ENCODE results near the gene XPC. TPM values are rescaled to one million over a fixed set of nuclear protein-coding genes. Genes with fewer than 3 reads are reported as not detected.
A peak's percentile ranks its signal among the peaks of the same experiment; 100 is the strongest.

Gene XPC
- total RNA-seq, 1 experiment from 2014 or later: 15.1 TPM

- TF ChIP-seq POLR2AphosphoS5 (IDR thresholded peaks at IDR 0.05; ENCODE audit: low read depth, low read length) (no peak), TCF7L2 (IDR thresholded peaks at IDR 0.05; ENCODE audit: low read depth, low read length) (no peak), REST (IDR thresholded peaks at IDR 0.05; ENCODE audit: insufficient read depth in 1 of 2, low read depth in 2 of 2, low read length in 1 of 2) (no peak)
- ChIA-PET POLR2A (interaction anchor here (0.6 kb wide), 1 partner anchor 32 kb away, joined by 5 read pairs; no protein-coding TSS in a partner anchor), CTCF (interaction anchor here (0.6 kb wide), 1 partner anchor 39 kb away, joined by 3 read pairs; no protein-coding TSS in a partner anchor)
- no peak for ATAC-seq
- H3K9me3 ChIP-seq (ENCODE audit: control insufficient read depth, insufficient read depth, low read depth, low read length): peaks cover 17% of the 10 kb centered on the region; the same call in 1 of the 2 replicates
- H3K27ac ChIP-seq (ENCODE audit: low read length): no peak overlapping the region
- intact Hi-C loops (cut with micrococcal nuclease; ENCODE audit: unreplicated experiment): no loop called here
- no peak for DNase-seq (ENCODE audit: low read depth, low spot score)
- H3K4me3 ChIP-seq (ENCODE audit: low read depth in 2 of 2, low read length in 2 of 2): no peak overlapping the region
- no peaks in the 10 kb centered on the region for H3K36me3 ChIP-seq (ENCODE audit: control insufficient read depth, insufficient read depth, low read length)
- no peaks in the 10 kb centered on the region for H3K27me3 ChIP-seq (ENCODE audit: control insufficient read depth, insufficient read depth, low read length)
- H3K4me1 ChIP-seq (ENCODE audit: control insufficient read depth, insufficient read depth, low read length): no peaks in the 10 kb centered on the region
- BruUV-seq (replicated peaks): no TSS peak
- in situ Hi-C loops (cut with HindIII; ENCODE audit: low pct_unique_long_range_greater_than_20kb, low sequenced_read_pairs): no loop called here
Observed at GRCh38 chr3:14218355-14218754, 40.0 kb upstream of the XPC start.

GRCh38 chr3:14216257-14217048 is 38.1 kb upstream of the XPC start:
- ATAC-seq: no peak
- intact Hi-C loops (cut with micrococcal nuclease; ENCODE audit: unreplicated experiment) (no loop called here), in situ Hi-C loops (cut with HindIII; ENCODE audit: low pct_unique_long_range_greater_than_20kb, low sequenced_read_pairs) (no loop called here)
- ChIA-PET CTCF (interaction anchor here (0.7 kb wide), 1 partner anchor 15 kb away, joined by 3 read pairs; no protein-coding TSS in a partner anchor), POLR2A (interaction anchor here (0.6 kb wide), 1 partner anchor 337 kb away, joined by 3 read pairs; no protein-coding TSS in a partner anchor)
- Histone ChIP-seq H3K27me3 (ENCODE audit: control insufficient read depth, insufficient read depth, low read length) (no peaks in the 10 kb centered on the region), H3K27ac (ENCODE audit: low read length) (no peak overlapping the region), H3K9me3 (ENCODE audit: control insufficient read depth, insufficient read depth, low read depth, low read length) (peaks cover 11% of the 10 kb centered on the region; the same call in 1 of the 2 replicates), H3K4me1 (ENCODE audit: control insufficient read depth, insufficient read depth, low read length) (no peaks in the 10 kb centered on the region), H3K4me3 (ENCODE audit: low read depth in 2 of 2, low read length in 2 of 2) (no peak overlapping the region; a peak in 1 of 4 replicates), H3K36me3 (ENCODE audit: control insufficient read depth, insufficient read depth, low read length) (no peaks in the 10 kb centered on the region)
- TF ChIP-seq REST (IDR thresholded peaks at IDR 0.05; ENCODE audit: insufficient read depth in 1 of 2, low read depth in 2 of 2, low read length in 1 of 2) (no peak), CTCF (IDR thresholded peaks at IDR 0.05) (peak; percentile 45)
- BruUV-seq (replicated peaks): no TSS peak
- no peak for DNase-seq (ENCODE audit: low read depth, low spot score)
